Effector memory CD4-positive, alpha-beta T cell (primary cell): ENCODE measurements around the gene IL9.

Experiments
- DNase-seq, 3 donors: peaks; one replicate each; pipeline ENCODE4 v3.0.0-alpha.2; 2020
- H3K27ac ChIP-seq: 2 replicates; pipeline ENCODE4 v1.7.0; 2013; ENCODE audit warnings: mild to moderate bottlenecking, low read length, moderate library complexity; ENCODE audit not compliant: insufficient read depth, poor library complexity, severe bottlenecking
- H3K27me3 ChIP-seq: replicated peaks from 2 replicates; pipeline ENCODE4 v1.7.0; 2013; ENCODE audit warnings: mild to moderate bottlenecking, low read length; ENCODE audit not compliant: insufficient read depth, control insufficient read depth, poor library complexity, severe bottlenecking
- H3K36me3 ChIP-seq: 2 replicates; pipeline ENCODE4 v1.7.0; 2013; ENCODE audit warnings: mild to moderate bottlenecking, low read length, moderate library complexity; ENCODE audit not compliant: control insufficient read depth, insufficient read depth
- H3K4me1 ChIP-seq: 2 replicates; pipeline ENCODE4 v1.7.0; 2013; ENCODE audit warnings: low read length, mild to moderate bottlenecking; ENCODE audit not compliant: control insufficient read depth, insufficient read depth, poor library complexity, severe bottlenecking
- H3K4me3 ChIP-seq: 2 replicates; pipeline ENCODE4 v1.7.0; 2013; ENCODE audit warnings: low read length, low read depth, mild to moderate bottlenecking; ENCODE audit not compliant: insufficient read depth, poor library complexity, severe bottlenecking
- H3K9me3 ChIP-seq: 2 replicates; pipeline ENCODE4 v1.7.0; 2013; ENCODE audit warnings: mild to moderate bottlenecking, low read length, moderate library complexity; ENCODE audit not compliant: control insufficient read depth

IL9 gene

DNA sequence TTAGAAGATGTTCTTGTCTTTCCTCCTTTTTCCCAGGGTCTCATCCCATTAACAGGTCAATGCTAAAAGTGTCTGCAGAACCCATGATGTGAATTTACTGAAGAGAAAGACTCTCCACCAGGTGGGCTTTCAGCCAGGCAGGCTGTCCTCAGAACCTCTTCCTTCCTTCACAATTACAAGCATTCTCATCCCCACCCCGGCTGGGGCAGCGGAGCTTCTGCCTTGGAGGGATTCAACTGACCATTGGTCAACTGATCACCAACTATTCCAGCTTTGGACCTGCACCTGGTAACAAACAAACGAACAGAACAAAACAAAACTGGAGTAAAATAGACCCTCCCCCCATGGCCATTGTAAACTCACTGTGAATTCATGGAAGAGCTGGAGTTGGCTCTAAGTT lies 12.6 kb downstream of the IL9 start:
- Histone ChIP-seq H3K27me3 (no peaks in the 10 kb centered on the region), H3K9me3 (no peaks in the 10 kb centered on the region), H3K36me3 (no peaks in the 10 kb centered on the region), H3K4me1 (no peaks in the 10 kb centered on the region), H3K4me3 (no peak overlapping the region), H3K27ac (no peak overlapping the region)
- no peak for DNase-seq

- H3K4me3 ChIP-seq, result no peak overlapping the region
- H3K27ac ChIP-seq, result no peak overlapping the region
- H3K4me1 ChIP-seq, result no peaks in the 10 kb centered on the region
- no peaks in the 10 kb centered on the region for H3K36me3 ChIP-seq
- H3K27me3 ChIP-seq, result no peaks in the 10 kb centered on the region
- no peak for DNase-seq
- H3K9me3 ChIP-seq, result no peaks in the 10 kb centered on the region
These were observed 13.8 kb downstream of the IL9 start for GRCh38 chr5:135881819-135882218.

GRCh38 chr5:135881244-135881643 lies 14.4 kb downstream of the IL9 start:
- H3K9me3 ChIP-seq, result no peaks in the 10 kb centered on the region
- no peaks in the 10 kb centered on the region for H3K4me1 ChIP-seq
- H3K27ac ChIP-seq, result no peak overlapping the region
- no peak for DNase-seq
- H3K27me3 ChIP-seq, result no peaks in the 10 kb centered on the region
- no peak overlapping the region for H3K4me3 ChIP-seq
- no peaks in the 10 kb centered on the region for H3K36me3 ChIP-seq

GRCh38 chr5:135880801-135881200 lies 14.8 kb downstream of the IL9 start:
- Histone ChIP-seq H3K4me3 (no peak overlapping the region), H3K36me3 (no peaks in the 10 kb centered on the region), H3K27ac (no peak overlapping the region), H3K27me3 (no peaks in the 10 kb centered on the region), H3K9me3 (no peaks in the 10 kb centered on the region), H3K4me1 (no peaks in the 10 kb centered on the region)
- DNase-seq, result no peak

- no peak for DNase-seq
These were observed 15.4 kb downstream of the IL9 start for GRCh38 chr5:135880278-135880677.

DNA sequence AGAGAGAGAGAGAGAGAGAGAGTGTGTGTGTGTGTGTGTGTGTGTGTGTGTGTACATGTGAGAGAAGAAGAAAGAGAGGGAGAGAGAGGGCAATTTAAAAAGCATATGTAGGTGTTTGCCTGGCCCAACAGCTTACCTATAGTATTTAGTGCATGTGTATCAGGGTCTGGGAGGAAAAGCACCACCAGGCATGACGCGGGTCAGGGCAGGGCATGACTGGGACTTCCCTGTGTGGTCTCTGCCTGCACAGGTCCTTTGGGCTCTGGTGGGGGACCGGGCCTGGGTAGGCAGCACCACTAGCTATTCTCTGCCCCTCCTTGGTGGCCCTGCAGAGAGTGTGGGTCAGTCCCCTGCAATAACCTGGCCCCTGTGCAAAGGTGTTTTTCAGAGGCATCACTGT lies 16.1 kb downstream of the IL9 start:
- no peaks in the 10 kb centered on the region for H3K9me3 ChIP-seq
- no peak overlapping the region for H3K4me3 ChIP-seq
- no peaks in the 10 kb centered on the region for H3K27me3 ChIP-seq
- H3K36me3 ChIP-seq, result no peaks in the 10 kb centered on the region
- H3K27ac ChIP-seq, result no peak overlapping the region
- no peaks in the 10 kb centered on the region for H3K4me1 ChIP-seq
- no peak for DNase-seq

More at GRCh38 chr5:135880278-135880677, 15.4 kb downstream of the IL9 start:
- Histone ChIP-seq H3K27ac (no peak overlapping the region), H3K36me3 (no peaks in the 10 kb centered on the region), H3K4me1 (no peaks in the 10 kb centered on the region), H3K4me3 (no peak overlapping the region), H3K9me3 (no peaks in the 10 kb centered on the region), H3K27me3 (no peaks in the 10 kb centered on the region)

DNA sequence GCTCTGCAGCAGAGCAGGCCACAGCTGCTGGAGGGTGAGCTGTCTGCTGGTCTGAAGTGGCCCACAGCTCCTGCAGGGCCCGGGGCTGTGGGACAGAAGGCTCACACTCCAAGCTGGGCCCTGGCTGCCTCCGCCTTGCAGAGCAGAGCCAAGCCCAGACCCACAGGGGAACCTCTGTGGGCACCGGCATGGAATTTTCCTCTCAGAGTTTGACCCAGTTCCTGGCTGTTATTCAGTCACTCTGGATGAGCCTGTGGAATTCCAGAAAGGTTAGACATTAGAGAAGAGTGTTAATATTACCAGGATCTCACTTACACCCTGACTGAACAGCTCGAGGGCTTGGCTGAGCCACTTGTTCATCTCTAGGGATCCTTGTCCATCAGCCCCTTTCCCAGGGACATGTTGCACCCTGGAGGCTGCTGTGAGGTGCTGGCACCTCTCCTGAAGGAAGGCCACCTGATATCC lies 17.5 kb downstream of the IL9 start:
- no peak for DNase-seq
- Histone ChIP-seq H3K27me3 (no peaks in the 10 kb centered on the region), H3K36me3 (no peaks in the 10 kb centered on the region), H3K27ac (no peak overlapping the region), H3K4me1 (no peaks in the 10 kb centered on the region), H3K9me3 (no peaks in the 10 kb centered on the region), H3K4me3 (no peak overlapping the region)

DNA sequence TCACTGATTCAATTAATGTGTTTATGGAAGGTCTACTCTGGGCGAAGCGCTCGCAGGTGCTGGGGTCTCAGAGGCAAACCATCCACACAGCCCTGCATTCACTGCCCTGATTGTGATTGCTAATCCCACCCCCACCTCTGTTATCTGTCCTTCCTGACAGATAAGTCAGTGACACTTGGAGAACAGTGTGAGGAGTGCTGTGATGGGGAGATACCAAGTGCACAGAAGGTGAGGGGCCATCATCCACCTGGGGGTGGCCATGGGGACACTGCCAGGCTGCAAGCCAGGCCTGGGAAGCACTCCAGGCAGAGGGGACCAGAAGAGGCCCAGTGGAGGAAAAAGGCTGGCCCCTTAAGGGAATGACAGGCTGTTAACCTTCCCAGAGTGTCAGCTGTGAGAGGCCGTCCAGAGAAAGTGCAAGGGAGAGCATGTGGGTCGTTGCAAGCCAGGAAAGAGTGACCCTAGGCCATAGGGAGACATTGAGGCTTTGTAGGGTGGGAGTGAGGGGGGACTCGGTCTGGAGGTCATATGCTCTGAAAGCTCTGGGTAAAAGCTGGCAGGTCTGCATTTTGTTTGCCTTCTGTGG lies 18.0 kb downstream of the IL9 start:
- Histone ChIP-seq H3K36me3 (no peaks in the 10 kb centered on the region), H3K27ac (no peak overlapping the region), H3K4me1 (no peaks in the 10 kb centered on the region), H3K4me3 (no peak overlapping the region), H3K27me3 (no peaks in the 10 kb centered on the region), H3K9me3 (no peaks in the 10 kb centered on the region)
- no peak for DNase-seq

GRCh38 chr5:135876146-135876545 lies 19.5 kb downstream of the IL9 start:
- H3K27me3 ChIP-seq, result no peaks in the 10 kb centered on the region
- DNase-seq, result no peak
- H3K27ac ChIP-seq, result no peak overlapping the region
- no peaks in the 10 kb centered on the region for H3K9me3 ChIP-seq
- H3K36me3 ChIP-seq, result no peaks in the 10 kb centered on the region
- no peak overlapping the region for H3K4me3 ChIP-seq
- H3K4me1 ChIP-seq, result no peaks in the 10 kb centered on the region

- no peaks in the 10 kb centered on the region for H3K27me3 ChIP-seq
- no peak overlapping the region for H3K4me3 ChIP-seq
- DNase-seq, result no peak
- H3K4me1 ChIP-seq, result no peaks in the 10 kb centered on the region
- H3K36me3 ChIP-seq, result no peaks in the 10 kb centered on the region
- H3K9me3 ChIP-seq, result no peaks in the 10 kb centered on the region
- no peak overlapping the region for H3K27ac ChIP-seq
These were observed 20.1 kb downstream of the IL9 start for GRCh38 chr5:135875567-135875966.
